A549 (cell line): ENCODE data around the gene IL12RB2.

ENCODE experiments used
- CEBPB ChIP-seq, 2 experiments: fragments of >200 bp in 1 of 2; sonication (Bioruptor Twin) in 1 of 2; formaldehyde crosslinking in 1 of 2; IDR thresholded peaks; 2 replicates each; pipeline ENCODE4 v1.6.1; 2012 to 2016
- CHD2 ChIP-seq: fragments of 150-350 bp; IDR thresholded peaks from 2 replicates; pipeline ENCODE4 v1.6.1; 2014; ENCODE audit warnings: low read length; ENCODE audit not compliant: partially characterized antibody
- CTCF ChIP-seq: fragments of >200 bp; sonication (Bioruptor Twin); formaldehyde crosslinking; IDR thresholded peaks from 3 replicates; pipeline ENCODE4 v1.5.1; 2016
- EP300 ChIP-seq, 2 experiments: fragments of >200 bp; sonication (Bioruptor Twin); formaldehyde crosslinking; IDR thresholded peaks; 2 replicates in 1 of 2; 3 replicates in 1 of 2; pipeline ENCODE4 v1.6.1; 2016 to 2017
- ESRRA ChIP-seq: fragments of 150-350 bp; IDR thresholded peaks from 2 replicates; pipeline ENCODE4 v1.6.1; 2014; ENCODE audit warnings: mild to moderate bottlenecking, low read length, borderline replicate concordance
- HES2 ChIP-seq: fragments of >200 bp; sonication (Bioruptor Twin); formaldehyde crosslinking; IDR thresholded peaks from 2 replicates; pipeline ENCODE4 v1.6.1; 2016
- JUNB ChIP-seq: fragments of >200 bp; sonication (Bioruptor Twin); formaldehyde crosslinking; IDR thresholded peaks from 2 replicates; pipeline ENCODE4 v1.6.1; 2016
- KDM1A ChIP-seq: fragments of 200-600 bp; sonication (generic); IDR thresholded peaks from 2 replicates; pipeline ENCODE4 v1.6.1; 2016; ENCODE audit warnings: low read depth, mild to moderate bottlenecking
- POLR2A ChIP-seq: IDR thresholded peaks from 2 replicates; pipeline ENCODE4 v1.6.1; 2012; ENCODE audit warnings: mild to moderate bottlenecking, low read length
- RAD21 ChIP-seq, 2 experiments: fragments of >200 bp in 1 of 2; sonication (Bioruptor Twin) in 1 of 2; formaldehyde crosslinking in 1 of 2; IDR thresholded peaks in 1 of 2; conservative IDR thresholded peaks in 1 of 2; 2 replicates in 1 of 2; 3 replicates in 1 of 2; pipeline ENCODE4 v1.6.1; 2012 to 2018; ENCODE audit warnings: inconsistent platforms in 1 of 2
- TP53 ChIP-seq: fragments of 250-450 bp; sonication (Bioruptor Pico); IDR thresholded peaks from 2 replicates; pipeline ENCODE4 v1.5.0; 2021; ENCODE audit warnings: mild to moderate bottlenecking, moderate library complexity

- TF ChIP-seq POLR2A (no peak), CTCF (no peak), JUNB (no peak), HES2 (no peak), TP53 (CRISPR knock-in tag) (no peak), CHD2 (no peak), CEBPB (IDR thresholded peaks at IDR 0.05) (no peak), KDM1A (no peak), RAD21 (conservative IDR thresholded peaks at IDR 0.05 in 1 of 2, IDR thresholded peaks at IDR 0.05 in 1 of 2) (no peak), EP300 (IDR thresholded peaks at IDR 0.05) (no peak), ESRRA (no peak)
These were observed 133.5 kb downstream of the IL12RB2 start for GRCh38 chr1:67441183-67441582.
